GM19043 (cell line): ENCODE results near the gene TDRD7.

ENCODE experiments used
- ATAC-seq: cut with Tn5 transposase; IDR thresholded peaks from one replicate; pipeline ENCODE4 v1.9.1; 2021; ENCODE audit warnings: low read depth; ENCODE audit not compliant: unreplicated experiment

Gene TDRD7

DNA sequence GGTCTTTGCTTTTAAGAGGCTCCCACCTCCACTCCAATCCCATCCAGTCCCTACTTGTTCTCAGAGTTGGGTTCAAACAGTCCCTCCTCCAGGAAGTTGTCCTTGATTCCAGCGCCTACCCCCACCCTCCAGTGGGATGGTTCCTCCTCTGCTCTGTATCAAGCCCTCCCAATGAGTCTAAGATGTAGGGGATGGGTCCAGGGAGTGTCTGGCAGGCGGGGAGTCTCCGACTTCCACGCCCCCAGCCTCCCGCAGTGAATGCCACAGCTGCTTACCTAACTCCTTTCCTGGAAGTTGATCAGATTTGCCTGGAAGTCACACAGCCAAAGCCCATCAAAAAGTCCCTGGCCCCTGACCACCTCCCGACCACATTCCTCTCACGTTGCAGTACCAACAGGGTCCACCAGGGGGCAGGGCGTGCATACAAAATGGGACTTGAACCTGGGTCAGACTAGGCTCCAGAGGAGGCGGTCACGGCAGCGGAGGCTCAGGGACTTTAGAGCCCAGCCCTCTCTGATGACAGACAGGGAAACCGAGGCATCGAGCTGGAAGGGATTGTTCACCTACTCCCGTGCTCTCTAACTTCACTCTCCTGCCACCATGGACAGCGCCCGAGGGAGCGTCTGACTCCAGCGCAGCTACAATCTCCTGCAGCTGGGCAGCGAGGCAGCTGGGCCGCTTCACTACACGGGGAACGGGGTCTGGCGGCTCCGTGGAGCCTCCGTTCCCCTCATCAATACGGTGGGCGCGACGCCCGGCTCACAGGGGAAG, 25.0 kb upstream of the TDRD7 start:
- no peak for ATAC-seq

DNA sequence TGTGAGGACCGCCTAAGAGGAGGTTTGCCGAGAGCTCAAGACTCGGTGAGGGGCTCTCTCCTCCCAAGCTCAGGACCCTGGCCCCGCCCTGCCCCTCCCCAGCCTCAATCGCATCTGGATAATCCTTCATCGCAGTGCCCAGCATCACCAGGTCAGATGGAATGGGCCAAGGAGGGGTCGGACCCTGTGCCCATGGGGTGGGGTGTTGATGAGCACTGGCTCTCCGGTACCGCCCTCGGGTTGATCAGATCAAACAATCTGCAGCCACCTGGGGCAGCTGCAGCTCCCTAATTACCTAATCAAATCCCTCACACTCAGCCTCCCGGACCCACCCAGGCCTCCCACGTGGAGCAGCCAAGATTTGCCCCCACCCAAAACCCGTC, 24.4 kb upstream of the TDRD7 start:
- no peak for ATAC-seq

GRCh38 chr9:97387936-97388684, 23.8 kb upstream of the TDRD7 start:
- ATAC-seq = no peak

DNA sequence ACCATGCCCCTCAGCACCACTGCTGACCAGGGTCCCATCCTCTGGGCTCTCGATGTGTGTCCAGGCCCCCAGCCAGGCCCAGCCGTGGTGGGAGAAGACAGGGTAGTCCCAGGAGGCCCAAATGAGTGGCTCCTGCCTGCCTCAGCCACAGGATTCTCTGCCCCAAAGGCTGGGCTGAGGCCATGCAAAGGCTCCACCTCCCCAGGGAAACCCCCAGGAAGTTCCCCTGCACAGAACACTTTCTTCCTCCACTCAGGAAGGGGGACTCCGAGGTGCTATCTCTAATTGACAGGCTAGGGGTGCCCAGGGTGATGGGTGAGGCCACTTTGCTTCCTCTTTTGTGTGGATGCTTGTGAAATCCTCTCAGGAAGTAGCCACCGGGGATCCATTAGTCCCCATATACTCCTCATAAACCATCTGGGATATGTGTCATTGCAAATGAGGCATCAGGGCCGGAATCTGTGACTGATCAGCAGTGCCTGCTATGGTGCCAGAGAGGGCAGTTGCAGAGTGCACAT, 23.1 kb upstream of the TDRD7 start:
- no peak for ATAC-seq

GRCh38 chr9:97389249-97389648, 22.6 kb upstream of the TDRD7 start:
- ATAC-seq = no peak

GRCh38 chr9:97390791-97391406, 21.0 kb upstream of the TDRD7 start:
- ATAC-seq = no peak

- ATAC-seq = no peak
These were observed 17.0 kb upstream of the TDRD7 start for GRCh38 chr9:97394881-97395280.

GRCh38 chr9:97395745-97396144, 16.2 kb upstream of the TDRD7 start:
- ATAC-seq = no peak

GRCh38 chr9:97396256-97396655, 15.6 kb upstream of the TDRD7 start:
- ATAC-seq = no peak

DNA sequence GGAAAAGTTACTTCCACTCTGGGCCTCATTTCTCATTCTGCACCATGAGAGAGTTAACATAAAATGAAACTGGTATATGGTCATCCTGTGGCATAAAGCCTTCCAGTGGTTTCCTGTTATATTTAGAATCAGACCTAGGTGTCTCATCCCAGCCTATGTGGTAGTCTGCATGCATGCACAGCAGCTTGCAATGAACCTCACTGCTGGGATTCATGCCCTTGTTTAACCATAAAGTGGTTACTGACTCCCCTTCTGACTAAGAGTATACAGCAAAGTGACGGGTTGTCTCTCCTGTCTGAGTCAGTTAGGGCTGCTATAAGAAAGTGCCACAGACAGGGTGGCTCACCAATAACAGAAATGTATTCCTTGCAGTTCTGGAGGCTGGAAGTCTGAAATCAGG, 14.7 kb upstream of the TDRD7 start:
- no peak for ATAC-seq

GRCh38 chr9:97398999-97399758, 12.7 kb upstream of the TDRD7 start:
- no peak for ATAC-seq

DNA sequence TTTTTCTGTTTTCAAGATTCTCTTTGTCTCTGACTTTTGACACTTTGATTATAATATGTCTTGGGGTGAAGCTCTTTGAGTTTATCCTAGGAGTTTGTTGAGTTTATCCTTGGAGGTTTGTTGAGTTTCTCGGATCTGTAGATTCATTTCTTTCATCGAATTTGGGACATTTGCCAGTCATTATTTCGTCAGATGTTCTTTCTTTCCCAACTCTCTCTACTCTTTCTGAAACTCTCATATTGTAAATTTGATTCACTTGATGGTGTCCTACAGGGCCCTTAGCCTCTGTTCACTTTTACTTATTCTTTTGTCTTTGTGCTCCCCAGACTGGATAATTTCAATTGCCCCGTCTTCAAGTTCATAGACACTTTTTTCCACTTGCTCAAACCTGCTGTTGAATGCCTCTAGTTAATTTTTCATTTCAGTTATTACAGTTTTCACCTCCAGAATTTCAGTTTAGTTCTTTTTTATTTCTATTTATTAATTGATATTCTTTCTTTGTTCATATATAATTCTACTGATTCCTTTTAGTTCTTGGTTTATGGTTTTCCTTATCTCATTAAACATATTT, 8.1 kb upstream of the TDRD7 start:
- no peak for ATAC-seq

GRCh38 chr9:97405551-97405950, 6.3 kb upstream of the TDRD7 start:
- no peak for ATAC-seq

GRCh38 chr9:97406620-97407177, 5.2 kb upstream of the TDRD7 start:
- no peak for ATAC-seq

DNA sequence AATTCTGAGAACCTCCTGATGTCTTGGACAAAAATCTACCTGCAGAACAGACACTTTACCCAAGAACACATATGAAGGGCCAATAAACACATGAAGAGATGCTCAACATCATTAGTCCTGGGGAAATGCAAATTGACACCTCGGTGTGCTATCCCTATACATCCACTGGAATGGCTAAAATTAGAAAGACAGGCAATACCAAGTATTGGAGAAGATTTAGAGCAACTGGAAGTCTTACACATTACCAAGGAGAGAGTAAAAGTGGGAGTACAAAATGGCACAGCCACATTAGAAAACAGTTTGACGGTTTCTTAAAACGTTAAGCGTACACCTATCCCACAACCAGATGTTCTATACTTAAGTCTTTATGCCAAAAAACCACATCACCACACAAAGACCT, 3.3 kb upstream of the TDRD7 start:
- no peak for ATAC-seq

GRCh38 chr9:97411440-97411788, 482 bp upstream of the TDRD7 start:
- ATAC-seq = no peak

DNA sequence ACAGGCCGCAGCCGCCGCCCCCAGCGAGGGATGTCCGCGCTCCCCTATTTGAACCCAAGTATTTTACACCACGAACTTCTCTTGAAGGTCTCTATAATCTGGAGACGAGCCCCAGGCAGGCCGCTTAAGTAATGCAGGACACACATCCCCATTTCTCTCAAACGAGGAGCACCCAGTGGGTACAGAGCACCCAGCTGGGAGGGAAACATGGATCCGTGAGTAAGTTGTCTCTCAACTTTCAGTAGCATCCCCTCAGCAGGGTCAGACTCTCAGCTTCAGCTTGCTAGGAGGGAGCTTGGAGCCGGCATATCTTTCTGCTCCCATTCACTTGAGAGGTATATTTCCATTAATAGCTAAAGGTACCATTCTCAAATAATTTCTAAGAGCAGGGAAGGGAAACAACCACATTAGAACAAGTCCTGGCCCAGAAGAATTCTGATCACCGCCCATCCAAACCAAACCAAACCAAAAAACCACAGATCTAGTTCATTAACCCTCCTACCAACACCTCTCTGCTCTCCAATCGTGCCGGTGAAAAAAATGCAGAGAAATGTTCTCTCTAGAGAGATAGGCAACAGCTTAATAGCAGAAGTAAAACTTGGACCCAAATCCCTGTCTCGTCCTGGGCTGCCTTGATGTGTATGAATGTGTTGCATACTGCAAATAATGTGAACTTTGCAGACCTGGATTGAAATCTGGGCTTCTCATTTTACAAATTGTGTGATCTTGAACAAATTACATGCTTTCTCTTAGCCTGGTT, 910 bp downstream of the TDRD7 start:
- ATAC-seq = peak; percentile 13

DNA sequence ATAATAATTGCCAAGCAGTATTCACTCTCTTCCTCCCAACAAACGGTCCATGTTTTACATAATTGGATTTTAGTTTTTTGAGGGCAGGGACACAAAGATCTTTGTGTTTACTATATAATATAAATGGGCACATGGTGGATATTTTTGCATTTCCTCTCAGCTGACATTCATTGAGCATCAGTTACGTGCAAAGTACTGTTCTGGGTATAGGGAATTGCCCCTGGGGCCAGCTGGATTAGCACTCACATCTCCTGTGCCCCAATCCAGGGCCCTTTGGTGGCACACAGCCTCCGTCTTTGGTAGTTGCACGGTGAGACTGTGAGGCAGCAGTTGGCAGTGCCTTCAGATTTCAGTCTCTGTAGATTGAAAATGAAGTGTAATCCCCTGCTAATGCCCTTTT, 1.6 kb downstream of the TDRD7 start:
- ATAC-seq = no peak

DNA sequence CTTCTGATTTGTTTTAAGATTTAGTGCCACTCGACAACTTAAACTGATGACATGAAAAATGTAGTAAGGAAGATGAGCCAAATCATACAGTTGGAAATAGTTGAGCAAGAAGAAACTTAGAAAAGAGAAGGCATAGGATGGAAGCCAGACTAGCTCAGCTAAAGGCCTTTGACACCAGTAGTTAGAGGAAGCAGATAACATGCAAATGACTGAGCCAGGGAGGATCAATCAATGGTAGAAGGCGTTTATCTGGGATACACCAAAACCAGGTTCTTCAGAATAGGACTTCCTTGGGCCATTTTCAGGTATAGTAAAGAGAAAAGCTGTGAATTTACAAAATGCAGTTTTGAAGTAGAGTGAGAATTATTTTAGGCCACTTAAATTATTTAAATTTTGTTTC, 3.2 kb downstream of the TDRD7 start:
- no peak for ATAC-seq

- ATAC-seq = no peak
These were observed 7.0 kb downstream of the TDRD7 start for GRCh38 chr9:97418880-97419279.
